ENCODE results near the gene HOXB1. TPM values are rescaled to one million over a fixed set of nuclear protein-coding genes. Genes with fewer than 3 reads are reported as not detected.

HOXB1 gene
- total and polyA plus RNA-seq, 2 of the 13 experiments (the other 11 are each of a cell fraction or from before 2014, with no cell fraction given): not detected

- H3K27ac ChIP-seq (ENCODE audit: extremely low read length, insufficient read depth, low read length): no peak overlapping the region
- H3K4me2 ChIP-seq (ENCODE audit: low read depth, low read length): no peak overlapping the region
- H3K9me3 ChIP-seq (ENCODE audit: low read length): no peaks in the 10 kb centered on the region
- WGBS (ENCODE audit: low lambda C conversion rate): 40% methylated on average over 6 of the region's 6 CpGs
- H3K27me3 ChIP-seq (ENCODE audit: control insufficient read depth in 1 of 2, insufficient read depth in 2 of 2, low read length in 2 of 2): peaks cover 14 to 94% of the 10 kb centered on the region in 2 experiments
- intact Hi-C loops (cut with micrococcal nuclease; ENCODE audit: unreplicated experiment): no loop called here
- no peaks in the 10 kb centered on the region for H3K79me2 ChIP-seq (ENCODE audit: insufficient read depth, low read length)
- no peak for FAIRE-seq
- POLR2A ChIA-PET: no interaction called here
- H3K4me1 ChIP-seq (ENCODE audit: insufficient read depth, low read length): no peaks in the 10 kb centered on the region
- CTCF ChIA-PET (ENCODE audit: low intra/inter-chr PET ratio, low total read pairs): no interaction called here
- no peak overlapping the region for H3K4me3 ChIP-seq (replicated peaks in 1 of 3; ENCODE audit: insufficient read depth in 1 of 3, low read depth in 2 of 3, low read length in 3 of 3)
- in situ Hi-C loops (cut with HindIII; ENCODE audit: extremely low pct_ligation_motif_present, low pct_unique_long_range_greater_than_20kb): no loop called here
- no peaks in the 10 kb centered on the region; the same call in 1 of the 2 replicates for H4K20me1 ChIP-seq (ENCODE audit: insufficient read depth, low read length)
- ATAC-seq: no peak
- H2AFZ ChIP-seq (ENCODE audit: low read length): no peak overlapping the region
- no peak for DNase-seq (ENCODE audit: low spot score)
- H3K9ac ChIP-seq (ENCODE audit: insufficient read depth, low read depth, low read length): no peak overlapping the region
- no TSS peak for BruUV-seq (replicated peaks)
- H3K36me3 ChIP-seq (replicated peaks in 1 of 2; ENCODE audit: control insufficient read depth in 1 of 2, insufficient read depth in 2 of 2, low read length in 2 of 2): no peaks in the 10 kb centered on the region
- TF ChIP-seq GTF2F1 (IDR thresholded peaks at IDR 0.05; ENCODE audit: low read length) (no peak), ATF7-NPFF (CRISPR knock-in tag; IDR thresholded peaks at IDR 0.05; ENCODE audit: low read depth) (no peak), PLSCR1 (CRISPR knock-in tag; IDR thresholded peaks at IDR 0.05; ENCODE audit: borderline replicate concordance) (no peak), ZNF138 (CRISPR knock-in tag; IDR thresholded peaks at IDR 0.05; ENCODE audit: low read depth) (no peak), ZNF776 (CRISPR knock-in tag; IDR thresholded peaks at IDR 0.05) (no peak), MAF1 (CRISPR knock-in tag; IDR thresholded peaks at IDR 0.05; ENCODE audit: borderline replicate concordance) (no peak), ZNF503 (CRISPR knock-in tag; IDR thresholded peaks at IDR 0.05) (no peak), CENPX (CRISPR knock-in tag; IDR thresholded peaks at IDR 0.05) (no peak), MTF2 (CRISPR knock-in tag; IDR thresholded peaks at IDR 0.05; ENCODE audit: borderline replicate concordance) (no peak), NFE2L2 (IDR thresholded peaks at IDR 0.05; ENCODE audit: low read length) (no peak), FOXA1 (IDR thresholded peaks at IDR 0.05) (no peak), FOXA1 (CRISPR knock-in tag; IDR thresholded peaks at IDR 0.05) (no peak), NR1H2 (CRISPR knock-in tag; IDR thresholded peaks at IDR 0.05; ENCODE audit: borderline replicate concordance, low read depth) (no peak), SNAI1 (CRISPR knock-in tag; IDR thresholded peaks at IDR 0.05; ENCODE audit: borderline replicate concordance) (no peak), ZNF746 (CRISPR knock-in tag; IDR thresholded peaks at IDR 0.05) (no peak)
- TF ChIP-seq, protein P1, sequence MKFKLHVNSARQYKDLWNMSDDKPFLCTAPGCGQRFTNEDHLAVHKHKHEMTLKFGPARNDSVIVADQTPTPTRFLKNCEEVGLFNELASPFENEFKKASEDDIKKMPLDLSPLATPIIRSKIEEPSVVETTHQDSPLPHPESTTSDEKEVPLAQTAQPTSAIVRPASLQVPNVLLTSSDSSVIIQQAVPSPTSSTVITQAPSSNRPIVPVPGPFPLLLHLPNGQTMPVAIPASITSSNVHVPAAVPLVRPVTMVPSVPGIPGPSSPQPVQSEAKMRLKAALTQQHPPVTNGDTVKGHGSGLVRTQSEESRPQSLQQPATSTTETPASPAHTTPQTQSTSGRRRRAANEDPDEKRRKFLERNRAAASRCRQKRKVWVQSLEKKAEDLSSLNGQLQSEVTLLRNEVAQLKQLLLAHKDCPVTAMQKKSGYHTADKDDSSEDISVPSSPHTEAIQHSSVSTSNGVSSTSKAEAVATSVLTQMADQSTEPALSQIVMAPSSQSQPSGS (CRISPR knock-in tag; IDR thresholded peaks at IDR 0.05): no peak
- TF ChIP-seq, protein P2, sequence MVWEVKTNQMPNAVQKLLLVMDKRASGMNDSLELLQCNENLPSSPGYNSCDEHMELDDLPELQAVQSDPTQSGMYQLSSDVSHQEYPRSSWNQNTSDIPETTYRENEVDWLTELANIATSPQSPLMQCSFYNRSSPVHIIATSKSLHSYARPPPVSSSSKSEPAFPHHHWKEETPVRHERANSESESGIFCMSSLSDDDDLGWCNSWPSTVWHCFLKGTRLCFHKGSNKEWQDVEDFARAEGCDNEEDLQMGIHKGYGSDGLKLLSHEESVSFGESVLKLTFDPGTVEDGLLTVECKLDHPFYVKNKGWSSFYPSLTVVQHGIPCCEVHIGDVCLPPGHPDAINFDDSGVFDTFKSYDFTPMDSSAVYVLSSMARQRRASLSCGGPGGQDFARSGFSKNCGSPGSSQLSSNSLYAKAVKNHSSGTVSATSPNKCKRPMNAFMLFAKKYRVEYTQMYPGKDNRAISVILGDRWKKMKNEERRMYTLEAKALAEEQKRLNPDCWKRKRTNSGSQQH (CRISPR knock-in tag; IDR thresholded peaks at IDR 0.05; ENCODE audit: low read depth): no peak
Observed at GRCh38 chr17:48548523-48549280, 17.9 kb upstream of the HOXB1 start.
